IPS-18a (cell line): Measurements from ENCODE around the gene MROH8.
"Not testable (repeated sequence)": the region's sequence is repeated elsewhere in the genome, so short reads cannot be mapped to it uniquely, and the experiment has no call there.

Experiments used
- H3K27ac ChIP-seq: one replicate; pipeline ENCODE4 v1.5.1; 2013; ENCODE audit warnings: low read length
- H3K27me3 ChIP-seq: one replicate; pipeline ENCODE4 v1.6.1; 2013; ENCODE audit warnings: mild to moderate bottlenecking, low read length; ENCODE audit not compliant: control insufficient read depth, insufficient read depth
- H3K36me3 ChIP-seq: one replicate; pipeline ENCODE4 v1.6.1; 2013; ENCODE audit warnings: low read depth, low read length; ENCODE audit not compliant: control insufficient read depth
- H3K4me1 ChIP-seq: one replicate; pipeline ENCODE4 v1.6.1; 2013; ENCODE audit warnings: low read depth, low read length; ENCODE audit not compliant: control insufficient read depth
- H3K4me3 ChIP-seq: one replicate; pipeline ENCODE4 v1.5.1; 2013; ENCODE audit warnings: low read length
- H3K9ac ChIP-seq: one replicate; pipeline ENCODE4 v1.6.1; 2013; ENCODE audit warnings: mild to moderate bottlenecking, low read length, moderate library complexity
- H3K9me3 ChIP-seq: one replicate; pipeline ENCODE4 v1.6.1; 2013; ENCODE audit warnings: low read depth, low read length; ENCODE audit not compliant: control insufficient read depth

Gene MROH8

GRCh38 chr20:37072293-37073196, 106.8 kb downstream of the MROH8 start:
- Histone ChIP-seq H3K27me3 (no peaks in the 10 kb centered on the region), H3K36me3 (peaks cover 4% of the 10 kb centered on the region), H3K27ac (no peak overlapping the region), H3K9ac (no peak overlapping the region), H3K4me1 (no peaks in the 10 kb centered on the region), H3K9me3 (peaks cover 5% of the 10 kb centered on the region), H3K4me3 (no peak overlapping the region)

DNA sequence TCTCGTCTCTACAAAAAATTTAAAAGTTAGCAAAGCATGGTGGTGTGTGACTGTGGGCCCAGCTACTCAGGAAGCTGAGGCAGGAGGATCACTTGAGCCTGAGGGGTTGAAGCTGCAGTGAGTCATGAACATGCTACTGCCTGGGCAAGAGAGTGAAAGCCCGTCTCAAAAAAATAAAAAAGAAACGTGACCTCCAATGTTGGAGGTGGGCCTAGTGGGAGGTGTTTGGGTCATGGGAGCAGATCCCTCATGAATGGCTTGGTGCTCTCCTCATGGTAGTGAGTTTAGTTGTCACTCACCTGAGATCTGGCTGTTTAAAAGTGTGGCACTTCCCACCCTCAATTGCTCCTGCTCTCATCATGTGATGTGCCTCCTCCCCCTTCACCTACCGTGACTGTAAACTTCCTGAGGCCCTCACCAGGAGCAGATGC, 107.9 kb downstream of the MROH8 start:
- Histone ChIP-seq H3K4me3 (no peak overlapping the region), H3K36me3 (peaks cover 13% of the 10 kb centered on the region), H3K27ac (no peak overlapping the region), H3K4me1 (no peaks in the 10 kb centered on the region), H3K9ac (no peak overlapping the region), H3K9me3 (peaks cover 5% of the 10 kb centered on the region), H3K27me3 (no peaks in the 10 kb centered on the region)

DNA sequence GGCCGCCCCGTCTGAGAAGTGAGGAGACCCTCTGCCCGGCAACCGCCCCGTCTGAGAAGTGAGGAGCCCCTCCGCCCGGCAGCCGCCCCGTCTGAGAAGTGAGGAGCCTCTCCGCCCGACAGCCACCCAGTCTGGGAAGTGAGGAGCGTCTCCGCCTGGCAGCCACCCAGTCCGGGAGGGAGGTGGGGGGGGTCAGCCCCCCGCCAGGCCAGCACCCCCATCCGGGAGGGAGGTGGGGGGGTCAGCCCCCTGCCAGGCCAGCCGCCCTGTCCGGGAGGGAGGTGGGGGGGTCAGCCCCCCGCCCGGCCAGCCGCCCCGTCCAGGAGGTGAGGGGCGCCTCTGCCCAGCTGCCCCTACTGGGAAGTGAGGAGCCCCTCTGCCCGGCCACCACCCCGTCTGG, 109.8 kb downstream of the MROH8 start:
- peaks cover 23% of the 10 kb centered on the region for H3K36me3 ChIP-seq
- H3K9ac ChIP-seq, result not testable (repeated sequence)

GRCh38 chr20:37066168-37066567, 113.2 kb downstream of the MROH8 start:
- Histone ChIP-seq H3K4me3 (no peak overlapping the region), H3K9ac (no peak overlapping the region), H3K4me1 (no peaks in the 10 kb centered on the region), H3K36me3 (peaks cover 33% of the 10 kb centered on the region), H3K9me3 (no peaks in the 10 kb centered on the region), H3K27me3 (no peaks in the 10 kb centered on the region), H3K27ac (no peak overlapping the region)

More for the DNA sequence above, 109.8 kb downstream of the MROH8 start:
- H3K27me3 ChIP-seq, H3K9me3 ChIP-seq, H3K4me3 ChIP-seq, H3K27ac ChIP-seq, H3K4me1 ChIP-seq: not testable (repeated sequence)

DNA sequence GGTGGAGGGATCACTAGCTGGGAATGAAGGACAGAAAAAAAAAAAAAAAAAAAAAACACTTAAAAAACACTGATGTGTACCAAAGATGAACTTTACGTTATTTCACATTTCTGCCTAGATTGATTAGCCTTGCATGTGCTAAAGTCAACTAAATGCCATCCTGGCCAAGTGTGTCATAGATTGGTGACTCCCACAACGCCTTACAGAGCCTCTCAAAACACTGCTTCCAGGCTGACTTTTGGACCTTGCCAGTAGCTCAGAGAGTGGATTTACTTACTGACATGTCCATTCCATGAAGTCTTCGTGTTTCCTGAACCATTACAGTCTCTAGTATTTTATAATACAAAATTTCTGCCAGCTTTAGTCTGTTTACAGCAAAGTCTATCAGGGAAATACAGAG, 124.1 kb downstream of the MROH8 start:
- Histone ChIP-seq H3K9ac (no peak overlapping the region), H3K27ac (no peak overlapping the region), H3K36me3 (peaks cover 50% of the 10 kb centered on the region)

DNA sequence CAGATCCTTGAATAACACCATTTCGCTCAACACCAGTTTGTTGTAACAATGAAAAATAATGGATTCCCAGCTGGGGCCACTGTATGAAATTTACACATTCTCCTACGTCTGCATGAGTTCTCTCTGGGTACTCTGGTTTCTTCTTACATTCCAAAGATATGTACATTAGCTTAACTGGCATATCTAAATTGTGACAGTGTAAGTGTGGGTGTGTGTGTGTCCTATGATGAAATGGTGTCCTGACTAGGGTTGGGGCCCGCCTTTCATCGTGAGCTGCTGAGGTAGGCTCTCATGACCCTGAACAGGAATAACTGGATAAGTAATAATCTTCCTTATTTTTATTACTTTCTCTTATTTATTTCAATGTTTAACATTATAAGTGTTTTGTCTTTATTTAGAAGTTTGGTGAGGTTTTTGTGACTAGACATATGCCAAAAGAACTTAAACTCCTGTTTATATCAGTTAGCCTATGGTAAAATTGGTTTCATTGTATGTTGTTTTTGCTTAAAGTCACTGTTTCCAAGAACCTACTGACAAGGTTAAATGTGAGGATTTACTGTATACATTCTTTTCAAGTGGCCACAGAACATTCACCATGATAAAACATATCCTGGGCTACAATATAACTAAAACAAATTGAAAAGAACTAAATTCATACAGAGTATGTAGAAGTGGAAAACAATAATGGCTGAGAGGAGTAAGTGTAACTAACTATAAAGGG, 126.0 kb downstream of the MROH8 start:
- H3K9me3 ChIP-seq, result no peaks in the 10 kb centered on the region
- no peak overlapping the region for H3K4me3 ChIP-seq
- no peak overlapping the region for H3K9ac ChIP-seq
- no peak overlapping the region for H3K27ac ChIP-seq
- H3K36me3 ChIP-seq, result peaks cover 43% of the 10 kb centered on the region
- no peaks in the 10 kb centered on the region for H3K27me3 ChIP-seq
- no peaks in the 10 kb centered on the region for H3K4me1 ChIP-seq

More for the DNA sequence above, 124.1 kb downstream of the MROH8 start:
- no peaks in the 10 kb centered on the region for H3K27me3 ChIP-seq
- no peaks in the 10 kb centered on the region for H3K4me1 ChIP-seq
- no peak overlapping the region for H3K4me3 ChIP-seq
- H3K9me3 ChIP-seq, result no peaks in the 10 kb centered on the region
